Hindlimb muscle (tissue), 1 donor: ENCODE data around the gene WDPCP. TPM values are rescaled to one million over a fixed set of nuclear protein-coding genes. Genes with fewer than 3 reads are reported as not detected.
"Not testable (repeated sequence)": the region's sequence is repeated elsewhere in the genome, so short reads cannot be mapped to it uniquely, and the experiment has no call there.

Experiments used
- DNase-seq: peaks from one replicate; pipeline ENCODE4 v3.0.0-alpha.2; 2013
- polyA plus RNA-seq: library from polyadenylated mRNA; unstranded; fragments of 120-200 nt; gene quantifications from one replicate; pipeline ENCODE4 v1.2.1, GENCODE V29; 2013; ENCODE audit not compliant: insufficient read length

The WDPCP gene
- polyA plus RNA-seq, 1 donor = 8.6 TPM

- no peak for DNase-seq
Measured at GRCh38 chr2:63347361-63347760, 240.9 kb downstream of the WDPCP start.

- DNase-seq = no peak
Measured at GRCh38 chr2:63346411-63346810, 241.9 kb downstream of the WDPCP start.

- no peak for DNase-seq
Measured at GRCh38 chr2:63345285-63345633, 243.0 kb downstream of the WDPCP start.

- no peak for DNase-seq
Measured at GRCh38 chr2:63344575-63345284, 243.5 kb downstream of the WDPCP start.

- no peak for DNase-seq
Measured at GRCh38 chr2:63343397-63344109, 244.7 kb downstream of the WDPCP start.

GRCh38 chr2:63340443-63340842 lies 247.8 kb downstream of the WDPCP start:
- no peak for DNase-seq

GRCh38 chr2:63334910-63335309 lies 253.4 kb downstream of the WDPCP start:
- no peak for DNase-seq

- no peak for DNase-seq
Measured at GRCh38 chr2:63326473-63326872, 261.8 kb downstream of the WDPCP start.

- not testable (repeated sequence) for DNase-seq
Measured at GRCh38 chr2:63323662-63324061, 264.6 kb downstream of the WDPCP start.

- not testable (repeated sequence) for DNase-seq
Measured at GRCh38 chr2:63321973-63322372, 266.3 kb downstream of the WDPCP start.

GRCh38 chr2:63320669-63321068 lies 267.6 kb downstream of the WDPCP start:
- no peak for DNase-seq

- DNase-seq = no peak
Measured at GRCh38 chr2:63310614-63311013, 277.7 kb downstream of the WDPCP start.

- DNase-seq = no peak
Measured at GRCh38 chr2:63301481-63301880, 286.8 kb downstream of the WDPCP start.

- DNase-seq = no peak
Measured at GRCh38 chr2:63300835-63301234, 287.4 kb downstream of the WDPCP start.

GRCh38 chr2:63287956-63288355 lies 300.3 kb downstream of the WDPCP start:
- DNase-seq = no peak

GRCh38 chr2:63286520-63286919 lies 301.8 kb downstream of the WDPCP start:
- not testable (repeated sequence) for DNase-seq

- DNase-seq = no peak
Measured at GRCh38 chr2:63283273-63283672, 305.0 kb downstream of the WDPCP start.

- no peak for DNase-seq
Measured at GRCh38 chr2:63272560-63272959, 315.7 kb downstream of the WDPCP start.

- DNase-seq = no peak
Measured at GRCh38 chr2:63270717-63271116, 317.6 kb downstream of the WDPCP start.

GRCh38 chr2:63268946-63269345 lies 319.3 kb downstream of the WDPCP start:
- no peak for DNase-seq

GRCh38 chr2:63261137-63261621 lies 327.1 kb downstream of the WDPCP start:
- DNase-seq = no peak

- no peak for DNase-seq
Measured at GRCh38 chr2:63257473-63257872, 330.8 kb downstream of the WDPCP start.

- no peak for DNase-seq
Measured at GRCh38 chr2:63249161-63249560, 339.1 kb downstream of the WDPCP start.

GRCh38 chr2:63242747-63243146 lies 345.5 kb downstream of the WDPCP start:
- DNase-seq = no peak
